Liver (tissue), 9 donors: ENCODE data around the gene JMJD7. TPM values are rescaled to one million over a fixed set of nuclear protein-coding genes. Genes with fewer than 3 reads are reported as not detected.

Experiments
- DNase-seq: peaks from one replicate; pipeline ENCODE4 v3.0.0-alpha.2; 2017; ENCODE audit warnings: low spot score
- H3K27ac ChIP-seq, 2 donors: one replicate each; pipeline ENCODE4 v1.7.0; 2013; ENCODE audit warnings: inconsistent platforms in 2 of 2, low read length in 2 of 2, control low read depth in 1 of 2, low read depth in 1 of 2, mild to moderate bottlenecking in 1 of 2
- H3K27me3 ChIP-seq, 4 donors: one replicate each; pipeline versions ENCODE4 v1.6.1 to v1.7.0; 2013; ENCODE audit warnings: low read length in 3 of 4, inconsistent platforms in 1 of 4, mild to moderate bottlenecking in 1 of 4, moderate library complexity in 1 of 4; ENCODE audit not compliant: control insufficient read depth in 4 of 4, insufficient read depth in 4 of 4
- H3K36me3 ChIP-seq, 4 donors: one replicate each; pipeline versions ENCODE4 v1.6.1 to v1.7.0; 2013; ENCODE audit warnings: low read length in 3 of 4, mild to moderate bottlenecking in 3 of 4, low read depth in 1 of 4, moderate library complexity in 1 of 4; ENCODE audit not compliant: control insufficient read depth in 4 of 4, insufficient read depth in 3 of 4
- H3K4me1 ChIP-seq, 4 donors: one replicate each; pipeline versions ENCODE4 v1.6.1 to v1.7.0; 2013; ENCODE audit warnings: low read length in 3 of 4, mild to moderate bottlenecking in 3 of 4, moderate library complexity in 1 of 4; ENCODE audit not compliant: control insufficient read depth in 4 of 4, insufficient read depth in 4 of 4
- H3K4me3 ChIP-seq, 3 donors: one replicate each; pipeline versions ENCODE4 v1.6.1 to v1.7.0; 2013; ENCODE audit warnings: low read length in 3 of 3, control low read depth in 1 of 3, low read depth in 1 of 3, mild to moderate bottlenecking in 1 of 3
- H3K9ac ChIP-seq, 2 donors: one replicate each; pipeline ENCODE4 v1.7.0; 2013; ENCODE audit warnings: low read length in 2 of 2, mild to moderate bottlenecking in 2 of 2, moderate library complexity in 2 of 2, control low read depth in 1 of 2, low read depth in 1 of 2
- H3K9me3 ChIP-seq, 4 donors: one replicate each; pipeline versions ENCODE4 v1.6.1 to v1.7.0; 2013; ENCODE audit warnings: low read length in 3 of 4; ENCODE audit not compliant: control insufficient read depth in 4 of 4
- EGR1 ChIP-seq, 2 donors: IDR thresholded peaks; 2 replicates each; pipeline ENCODE4 v1.6.1; 2016 to 2018; ENCODE audit warnings: antibody characterized with exemption in 2 of 2, low read depth in 2 of 2
- FOXA1 ChIP-seq: IDR thresholded peaks from 2 replicates; pipeline ENCODE4 v1.6.1; 2016; ENCODE audit warnings: antibody characterized with exemption
- FOXA2 ChIP-seq: IDR thresholded peaks from 2 replicates; pipeline ENCODE4 v1.6.1; 2016; ENCODE audit warnings: antibody characterized with exemption
- GABPA ChIP-seq, 2 donors: IDR thresholded peaks in 1 of 2; conservative IDR thresholded peaks in 1 of 2; 2 replicates each; pipeline ENCODE4 v1.6.1; 2016; ENCODE audit warnings: antibody characterized with exemption in 2 of 2, mild to moderate bottlenecking in 1 of 2, moderate library complexity in 1 of 2
- HNF4A ChIP-seq, 2 donors: conservative IDR thresholded peaks; 2 replicates each; pipeline ENCODE4 v1.6.1; 2016; ENCODE audit warnings: antibody characterized with exemption in 2 of 2, mild to moderate bottlenecking in 2 of 2
- HNF4G ChIP-seq: IDR thresholded peaks from 2 replicates; pipeline ENCODE4 v1.6.1; 2016; ENCODE audit warnings: antibody characterized with exemption
- JUND ChIP-seq, 2 donors: IDR thresholded peaks; 2 replicates each; pipeline ENCODE4 v1.6.1; 2016; ENCODE audit warnings: antibody characterized with exemption in 2 of 2
- RAD21 ChIP-seq, 2 donors: IDR thresholded peaks; 2 replicates each; pipeline ENCODE4 v1.6.1; 2016; ENCODE audit warnings: antibody characterized with exemption in 2 of 2, mild to moderate bottlenecking in 2 of 2
- RXRA ChIP-seq, 2 donors: IDR thresholded peaks; 2 replicates each; pipeline ENCODE4 v1.6.1; 2017 to 2018; ENCODE audit warnings: antibody characterized with exemption in 2 of 2, mild to moderate bottlenecking in 1 of 2
- TAF1 ChIP-seq: conservative IDR thresholded peaks from 2 replicates; pipeline ENCODE4 v1.6.1; 2016; ENCODE audit warnings: antibody characterized with exemption, mild to moderate bottlenecking
- YY1 ChIP-seq: IDR thresholded peaks from 2 replicates; pipeline ENCODE4 v1.6.1; 2016; ENCODE audit warnings: antibody characterized with exemption, mild to moderate bottlenecking
- WGBS: extraction: QIAGEN DNeasy Blood & Tissue Kit; methylation state at CpG from one replicate; pipeline ENCODE4 v1.1.7; 2013; 5-methylcytosine and 5-hydroxymethylcytosine counted together
- polyA plus RNA-seq, 2 donors: library from polyadenylated mRNA; stranded (reverse) in 1 of 2; unstranded in 1 of 2; fragments of 200-250 nt in 1 of 2; fragments of >200 nt in 1 of 2; fragmentation: Nextera tagmentation in 1 of 2; extraction: Ambion mirVana in 1 of 2; gene quantifications; one replicate each; pipeline versions ENCODE4 v1.2.1 to v1.2.3, GENCODE V29; 2013 to 2015
- total RNA-seq, 2 donors: library from RNA; depleted of rRNA; stranded (reverse); fragments of >200 nt; gene quantifications; one replicate each; pipeline ENCODE4 v1.2.3, GENCODE V29; 2014
- TF ChIP-seq, protein P1 (sequence below): IDR thresholded peaks from 2 replicates; pipeline ENCODE4 v1.6.1; 2016; ENCODE audit warnings: antibody characterized with exemption
- TF ChIP-seq, protein P2 (sequence below): IDR thresholded peaks from 2 replicates; pipeline ENCODE4 v1.6.1; 2016; ENCODE audit warnings: antibody characterized with exemption, mild to moderate bottlenecking
- TF ChIP-seq, protein P3 (sequence below): fragments of 150-350 bp; IDR thresholded peaks from 2 replicates; pipeline ENCODE4 v1.5.1; 2017; ENCODE audit warnings: improper control_type of control experiment, low read depth, low read length; ENCODE audit not compliant: missing input control
- TF ChIP-seq, protein P4 (sequence below): IDR thresholded peaks from 2 replicates; pipeline ENCODE4 v1.6.1; 2016; ENCODE audit warnings: antibody characterized with exemption
- donor health status: healthy.
- donor health status: healthy.
- donor health status: healthy.
- donor health status: healthy.
- donor health status: healthy.

The JMJD7 gene
- total and polyA plus RNA-seq, 4 donors, result 0.75 to 5.9 (median 5.4) TPM

DNA sequence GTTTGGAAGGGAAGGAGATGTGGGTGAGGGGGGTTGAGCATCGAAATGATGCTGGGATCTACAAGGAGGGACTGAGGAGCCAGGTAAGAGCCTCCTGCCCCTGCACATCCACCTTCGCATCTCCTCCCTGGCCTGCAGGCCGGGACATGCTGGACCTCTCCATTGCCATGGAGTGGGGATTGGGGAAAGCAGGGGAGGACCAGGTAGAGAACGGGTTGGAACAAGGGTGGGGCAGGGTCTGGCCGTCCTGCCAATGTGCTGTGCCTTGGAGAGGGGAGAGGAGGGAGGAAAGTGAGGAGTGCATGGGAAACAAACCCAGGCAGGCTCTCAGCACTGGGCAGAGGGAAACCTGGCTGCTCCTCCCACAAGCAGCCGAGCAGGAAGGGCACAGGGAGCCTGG lies 21.3 kb downstream of the JMJD7 start:
- Histone ChIP-seq H3K27ac (no peak overlapping the region), H3K27me3 (no peaks in the 10 kb centered on the region), H3K9me3 (no peaks in the 10 kb centered on the region), H3K4me1 (no peaks in the 10 kb centered on the region), H3K36me3 (peaks cover 8 to 45% (median 22%) of the 10 kb centered on the region in 4 donors), H3K4me3 (no peak overlapping the region), H3K9ac (no peak overlapping the region)
- no peak for DNase-seq
- 91% methylated on average over 6 of the region's 6 CpGs for WGBS
- TF ChIP-seq HNF4G (no peak), FOXA1 (no peak), EGR1 (IDR thresholded peaks at IDR 0.05; ENCODE audit: low read depth in 2 of 2) (no peak), YY1 (no peak), HNF4A (conservative IDR thresholded peaks at IDR 0.05) (no peak), TAF1 (no peak), JUND (IDR thresholded peaks at IDR 0.05) (no peak), RXRA (IDR thresholded peaks at IDR 0.05) (no peak), FOXA2 (no peak)
- TF ChIP-seq, protein P1, sequence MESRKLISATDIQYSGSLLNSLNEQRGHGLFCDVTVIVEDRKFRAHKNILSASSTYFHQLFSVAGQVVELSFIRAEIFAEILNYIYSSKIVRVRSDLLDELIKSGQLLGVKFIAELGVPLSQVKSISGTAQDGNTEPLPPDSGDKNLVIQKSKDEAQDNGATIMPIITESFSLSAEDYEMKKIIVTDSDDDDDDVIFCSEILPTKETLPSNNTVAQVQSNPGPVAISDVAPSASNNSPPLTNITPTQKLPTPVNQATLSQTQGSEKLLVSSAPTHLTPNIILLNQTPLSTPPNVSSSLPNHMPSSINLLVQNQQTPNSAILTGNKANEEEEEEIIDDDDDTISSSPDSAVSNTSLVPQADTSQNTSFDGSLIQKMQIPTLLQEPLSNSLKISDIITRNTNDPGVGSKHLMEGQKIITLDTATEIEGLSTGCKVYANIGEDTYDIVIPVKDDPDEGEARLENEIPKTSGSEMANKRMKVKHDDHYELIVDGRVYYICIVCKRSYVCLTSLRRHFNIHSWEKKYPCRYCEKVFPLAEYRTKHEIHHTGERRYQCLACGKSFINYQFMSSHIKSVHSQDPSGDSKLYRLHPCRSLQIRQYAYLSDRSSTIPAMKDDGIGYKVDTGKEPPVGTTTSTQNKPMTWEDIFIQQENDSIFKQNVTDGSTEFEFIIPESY, result no peak
- TF ChIP-seq, protein P2, sequence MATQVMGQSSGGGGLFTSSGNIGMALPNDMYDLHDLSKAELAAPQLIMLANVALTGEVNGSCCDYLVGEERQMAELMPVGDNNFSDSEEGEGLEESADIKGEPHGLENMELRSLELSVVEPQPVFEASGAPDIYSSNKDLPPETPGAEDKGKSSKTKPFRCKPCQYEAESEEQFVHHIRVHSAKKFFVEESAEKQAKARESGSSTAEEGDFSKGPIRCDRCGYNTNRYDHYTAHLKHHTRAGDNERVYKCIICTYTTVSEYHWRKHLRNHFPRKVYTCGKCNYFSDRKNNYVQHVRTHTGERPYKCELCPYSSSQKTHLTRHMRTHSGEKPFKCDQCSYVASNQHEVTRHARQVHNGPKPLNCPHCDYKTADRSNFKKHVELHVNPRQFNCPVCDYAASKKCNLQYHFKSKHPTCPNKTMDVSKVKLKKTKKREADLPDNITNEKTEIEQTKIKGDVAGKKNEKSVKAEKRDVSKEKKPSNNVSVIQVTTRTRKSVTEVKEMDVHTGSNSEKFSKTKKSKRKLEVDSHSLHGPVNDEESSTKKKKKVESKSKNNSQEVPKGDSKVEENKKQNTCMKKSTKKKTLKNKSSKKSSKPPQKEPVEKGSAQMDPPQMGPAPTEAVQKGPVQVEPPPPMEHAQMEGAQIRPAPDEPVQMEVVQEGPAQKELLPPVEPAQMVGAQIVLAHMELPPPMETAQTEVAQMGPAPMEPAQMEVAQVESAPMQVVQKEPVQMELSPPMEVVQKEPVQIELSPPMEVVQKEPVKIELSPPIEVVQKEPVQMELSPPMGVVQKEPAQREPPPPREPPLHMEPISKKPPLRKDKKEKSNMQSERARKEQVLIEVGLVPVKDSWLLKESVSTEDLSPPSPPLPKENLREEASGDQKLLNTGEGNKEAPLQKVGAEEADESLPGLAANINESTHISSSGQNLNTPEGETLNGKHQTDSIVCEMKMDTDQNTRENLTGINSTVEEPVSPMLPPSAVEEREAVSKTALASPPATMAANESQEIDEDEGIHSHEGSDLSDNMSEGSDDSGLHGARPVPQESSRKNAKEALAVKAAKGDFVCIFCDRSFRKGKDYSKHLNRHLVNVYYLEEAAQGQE, result no peak
- TF ChIP-seq, protein P3, sequence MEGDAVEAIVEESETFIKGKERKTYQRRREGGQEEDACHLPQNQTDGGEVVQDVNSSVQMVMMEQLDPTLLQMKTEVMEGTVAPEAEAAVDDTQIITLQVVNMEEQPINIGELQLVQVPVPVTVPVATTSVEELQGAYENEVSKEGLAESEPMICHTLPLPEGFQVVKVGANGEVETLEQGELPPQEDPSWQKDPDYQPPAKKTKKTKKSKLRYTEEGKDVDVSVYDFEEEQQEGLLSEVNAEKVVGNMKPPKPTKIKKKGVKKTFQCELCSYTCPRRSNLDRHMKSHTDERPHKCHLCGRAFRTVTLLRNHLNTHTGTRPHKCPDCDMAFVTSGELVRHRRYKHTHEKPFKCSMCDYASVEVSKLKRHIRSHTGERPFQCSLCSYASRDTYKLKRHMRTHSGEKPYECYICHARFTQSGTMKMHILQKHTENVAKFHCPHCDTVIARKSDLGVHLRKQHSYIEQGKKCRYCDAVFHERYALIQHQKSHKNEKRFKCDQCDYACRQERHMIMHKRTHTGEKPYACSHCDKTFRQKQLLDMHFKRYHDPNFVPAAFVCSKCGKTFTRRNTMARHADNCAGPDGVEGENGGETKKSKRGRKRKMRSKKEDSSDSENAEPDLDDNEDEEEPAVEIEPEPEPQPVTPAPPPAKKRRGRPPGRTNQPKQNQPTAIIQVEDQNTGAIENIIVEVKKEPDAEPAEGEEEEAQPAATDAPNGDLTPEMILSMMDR, result no peak
- TF ChIP-seq, protein P4, sequence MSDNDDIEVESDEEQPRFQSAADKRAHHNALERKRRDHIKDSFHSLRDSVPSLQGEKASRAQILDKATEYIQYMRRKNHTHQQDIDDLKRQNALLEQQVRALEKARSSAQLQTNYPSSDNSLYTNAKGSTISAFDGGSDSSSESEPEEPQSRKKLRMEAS, result no peak

DNA sequence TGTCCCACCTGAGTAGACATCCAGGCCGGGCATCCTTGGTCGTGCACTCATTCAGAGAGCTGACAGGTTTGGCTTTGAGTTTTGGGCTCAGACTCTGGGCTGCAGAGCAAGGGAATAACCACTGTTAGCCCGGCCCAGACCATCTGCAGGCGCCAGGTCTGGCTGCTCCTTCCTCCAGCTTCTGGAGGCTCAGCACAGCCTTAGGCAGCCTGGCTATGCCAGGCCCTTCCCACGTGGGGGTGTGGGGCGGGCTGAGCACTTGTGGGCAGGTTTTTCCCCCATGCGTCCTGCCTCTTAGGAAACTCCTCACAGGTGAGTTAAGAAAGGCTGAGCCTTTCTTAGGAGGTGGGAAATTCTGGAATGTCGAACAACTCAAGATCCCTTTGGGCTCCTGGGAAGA lies 22.0 kb downstream of the JMJD7 start:
- Histone ChIP-seq H3K27ac (no peak overlapping the region), H3K9ac (no peak overlapping the region), H3K4me1 (no peaks in the 10 kb centered on the region), H3K4me3 (no peak overlapping the region), H3K27me3 (no peaks in the 10 kb centered on the region), H3K36me3 (peaks cover 8 to 41% (median 22%) of the 10 kb centered on the region in 4 donors), H3K9me3 (no peaks in the 10 kb centered on the region)
- no peak for DNase-seq
- WGBS, result 84% methylated on average over 8 of the region's 8 CpGs
- TF ChIP-seq YY1 (no peak), TAF1 (no peak), FOXA2 (no peak), RAD21 (IDR thresholded peaks at IDR 0.05) (no peak), FOXA1 (no peak), EGR1 (IDR thresholded peaks at IDR 0.05; ENCODE audit: low read depth in 2 of 2) (no peak), GABPA (IDR thresholded peaks at IDR 0.05 in 1 of 2, conservative IDR thresholded peaks at IDR 0.05 in 1 of 2) (no peak), RXRA (IDR thresholded peaks at IDR 0.05) (no peak)
- TF ChIP-seq, protein P3, result no peak
- TF ChIP-seq, protein P1, result no peak
- TF ChIP-seq, protein P2, result no peak
